ENCODE results near the gene SEPTIN12.

The SEPTIN12 gene

GRCh38 chr16:4787627-4788482, at the start of gene SEPTIN12:
Gene SEPTIN12 (minus strand): TSS chr16:4788345. CDS start chr16:4787645, 700 bp downstream.
- no peak for DNase-seq (ENCODE audit: low read depth)

GRCh38 chr16:4836727-4837126, 48.6 kb upstream of the SEPTIN12 start:
- no peak for DNase-seq (ENCODE audit: low read depth)

GRCh38 chr16:4833584-4833983, 45.4 kb upstream of the SEPTIN12 start:
- no peak for DNase-seq (ENCODE audit: low read depth)

- DNase-seq (ENCODE audit: low read depth), result no peak
These were observed 44.7 kb upstream of the SEPTIN12 start for GRCh38 chr16:4832698-4833343.

GRCh38 chr16:4831616-4832015, 43.5 kb upstream of the SEPTIN12 start:
- DNase-seq (ENCODE audit: low read depth), result no peak

GRCh38 chr16:4830408-4830807, 42.3 kb upstream of the SEPTIN12 start:
- DNase-seq (ENCODE audit: low read depth), result no peak

GRCh38 chr16:4828567-4829321, 40.6 kb upstream of the SEPTIN12 start:
- no peak for DNase-seq (ENCODE audit: low read depth)

GRCh38 chr16:4826980-4827379, 38.8 kb upstream of the SEPTIN12 start:
- DNase-seq (ENCODE audit: low read depth), result no peak

GRCh38 chr16:4826526-4826925, 38.4 kb upstream of the SEPTIN12 start:
- DNase-seq (ENCODE audit: low read depth), result no peak

GRCh38 chr16:4825196-4825595, 37.1 kb upstream of the SEPTIN12 start:
- DNase-seq (ENCODE audit: low read depth), result no peak

GRCh38 chr16:4820652-4821051, 32.5 kb upstream of the SEPTIN12 start:
- no peak for DNase-seq (ENCODE audit: low read depth)

- no peak for DNase-seq (ENCODE audit: low read depth)
These were observed 26.5 kb upstream of the SEPTIN12 start for GRCh38 chr16:4814542-4815173.

- no peak for DNase-seq (ENCODE audit: low read depth)
These were observed 25.9 kb upstream of the SEPTIN12 start for GRCh38 chr16:4814046-4814445.

GRCh38 chr16:4813251-4814003, 25.3 kb upstream of the SEPTIN12 start:
- no peak for DNase-seq (ENCODE audit: low read depth)

- DNase-seq (ENCODE audit: low read depth), result no peak
These were observed 23.6 kb upstream of the SEPTIN12 start for GRCh38 chr16:4811773-4812172.

- DNase-seq (ENCODE audit: low read depth), result no peak
These were observed 23.1 kb upstream of the SEPTIN12 start for GRCh38 chr16:4811242-4811641.

- DNase-seq (ENCODE audit: low read depth), result no peak
These were observed 18.1 kb upstream of the SEPTIN12 start for GRCh38 chr16:4806280-4806679.

- no peak for DNase-seq (ENCODE audit: low read depth)
These were observed 17.1 kb upstream of the SEPTIN12 start for GRCh38 chr16:4805231-4805630.

GRCh38 chr16:4803898-4804762, 16.0 kb upstream of the SEPTIN12 start:
- DNase-seq (ENCODE audit: low read depth), result no peak

GRCh38 chr16:4803401-4803844, 15.3 kb upstream of the SEPTIN12 start:
- no peak for DNase-seq (ENCODE audit: low read depth)
